Psoas muscle (tissue), 8 donors: Measurements from ENCODE around the gene ASTN1. TPM values are rescaled to one million over a fixed set of nuclear protein-coding genes. Genes with fewer than 3 reads are reported as not detected.

ENCODE experiments used
- ATAC-seq, 4 donors: fragments of 200-7000 bp; cut with Tn5 transposase; one replicate each; pipeline ENCODE4 v1.9.1; 2020; ENCODE audit warnings: moderate library complexity in 3 of 4, mild to moderate bottlenecking in 2 of 4
- DNase-seq, 2 donors: peaks; one replicate each; pipeline ENCODE4 v3.0.0-alpha.2; 2020
- H3K27ac ChIP-seq: fragments of 200-600 bp; one replicate; pipeline ENCODE4 v1.8.0; 2022
- H3K27me3 ChIP-seq, 3 donors: fragments of 200-600 bp in 1 of 3; one replicate each; pipeline versions ENCODE4 v1.6.1 to v1.8.0; 2013 to 2022; ENCODE audit warnings: low read length in 2 of 3, mild to moderate bottlenecking in 2 of 3, moderate library complexity in 1 of 3; ENCODE audit not compliant: insufficient read depth in 3 of 3
- H3K36me3 ChIP-seq, 2 donors: fragments of 200-600 bp in 1 of 2; one replicate each; pipeline versions ENCODE4 v1.6.1 to v1.8.0; 2013 to 2022; ENCODE audit warnings: low read depth in 1 of 2, mild to moderate bottlenecking in 1 of 2, moderate library complexity in 1 of 2; ENCODE audit not compliant: insufficient read depth in 1 of 2
- H3K4me1 ChIP-seq: fragments of 200-600 bp; one replicate; pipeline ENCODE4 v1.8.0; 2022
- H3K4me3 ChIP-seq: fragments of 200-600 bp; one replicate; pipeline ENCODE4 v1.8.0; 2022; ENCODE audit warnings: mild to moderate bottlenecking
- H3K9me3 ChIP-seq: fragments of 200-600 bp; one replicate; pipeline ENCODE4 v1.8.0; 2022
- CTCF ChIP-seq: fragments of 200-600 bp; IDR thresholded peaks from one replicate; pipeline ENCODE4 v1.8.0; 2022; ENCODE audit warnings: antibody characterized with exemption
- WGBS, 3 donors: extraction: QIAGEN DNeasy Blood & Tissue Kit; methylation state at CpG; one replicate each; pipeline versions ENCODE4 v1.1.6 to v1.1.7; 2013; 5-methylcytosine and 5-hydroxymethylcytosine counted together
- intact Hi-C, 2 donors: fragments of 100-400 bp; cut with DNase I; formaldehyde crosslinking; loops; one replicate each; pipeline versions ENCODE4 v1.11.0 to v1.14.2; 2022
- polyA plus RNA-seq, 3 donors: library from polyadenylated mRNA; stranded (reverse); fragments of 200-250 nt; gene quantifications; one replicate each; pipeline ENCODE4 v1.2.3, GENCODE V29; 2013
- total RNA-seq, 4 donors: library from RNA; stranded (reverse); fragmentation: NEBNext Ultra II Directional in 2 of 4; extraction: Animal tissue kit (Norgen Biotek cat#: 25700) in 2 of 4; gene quantifications; one replicate each; pipeline versions ENCODE4 v1.2.1 to v1.2.4, GENCODE V29; 2021 to 2023
- donor health status: healthy with polysubstance abuse.
- donor health status: DM: no; HTN: no; CAD: no; lungs with moderate emphysema.
- donor health status: Bipolar disorder and iron deficiency.
- donor health status: healthy.
- donor health status: DM: yes; HTN: yes; CAD: no.
- donor health status: DM: no; HTN: no; CAD: no.
- donor health status: DM: no; HTN: no; CAD: no.
- donor health status: DM: yes; HTN: yes; CAD: no.

ASTN1 gene
- total and polyA plus RNA-seq, 7 donors: 0.03 to 0.51 (median 0.11) TPM; not detected in 1

GRCh38 chr1:177162243-177162642 lies 2.3 kb downstream of the ASTN1 start:
- H3K9me3 ChIP-seq: no peaks in the 10 kb centered on the region

GRCh38 chr1:177146499-177146898 lies 18.0 kb downstream of the ASTN1 start:
- H3K36me3 ChIP-seq: no peaks in the 10 kb centered on the region
- H3K9me3 ChIP-seq: no peaks in the 10 kb centered on the region
- no peak overlapping the region for H3K27ac ChIP-seq
- DNase-seq: no peak
- no peak overlapping the region for H3K4me3 ChIP-seq
- peaks cover 0 to 2% (median 0%) of the 10 kb centered on the region in 3 donors for H3K27me3 ChIP-seq
- intact Hi-C loops: no loop called here
- 50 to 59% (median 52%) methylated on average over 2 of the region's 2 CpGs for WGBS, 3 donors
- ATAC-seq: no peak
- H3K4me1 ChIP-seq: no peaks in the 10 kb centered on the region
- TF ChIP-seq CTCF: no peak

More at GRCh38 chr1:177162243-177162642, 2.3 kb downstream of the ASTN1 start:
- no peak for TF ChIP-seq CTCF
- 56 to 60% (median 57%) methylated on average over 2 of the region's 2 CpGs for WGBS, 3 donors
- H3K36me3 ChIP-seq: no peaks in the 10 kb centered on the region
- intact Hi-C loops: no loop called here
- no peak for ATAC-seq
- H3K4me1 ChIP-seq: no peaks in the 10 kb centered on the region
- DNase-seq: no peak
- peaks cover 4 to 51% (median 13%) of the 10 kb centered on the region in 3 donors for H3K27me3 ChIP-seq
- no peak overlapping the region for H3K4me3 ChIP-seq
- no peak overlapping the region for H3K27ac ChIP-seq

GRCh38 chr1:177145106-177146070 lies 19.1 kb downstream of the ASTN1 start:
- ATAC-seq (no peak), DNase-seq (no peak)
- no peaks in the 10 kb centered on the region for H3K36me3 ChIP-seq
- H3K9me3 ChIP-seq: no peaks in the 10 kb centered on the region
- no peak for TF ChIP-seq CTCF
- H3K4me3 ChIP-seq: no peak overlapping the region
- no peaks in the 10 kb centered on the region for H3K4me1 ChIP-seq
- 36 to 42% (median 37%) methylated on average over 3 of the region's 3 CpGs for WGBS, 3 donors
- no peak overlapping the region for H3K27ac ChIP-seq
- intact Hi-C loops: no loop called here
- peaks cover 0 to 5% (median 2%) of the 10 kb centered on the region in 3 donors for H3K27me3 ChIP-seq

- Histone ChIP-seq H3K27ac (no peak overlapping the region), H3K4me1 (no peaks in the 10 kb centered on the region), H3K9me3 (no peaks in the 10 kb centered on the region), H3K36me3 (no peaks in the 10 kb centered on the region), H3K27me3 (peaks cover 0 to 5% (median 2%) of the 10 kb centered on the region in 3 donors), H3K4me3 (no peak overlapping the region)
- WGBS, 3 donors: 36 to 40% (median 38%) methylated on average over 4 of the region's 4 CpGs
- ATAC-seq (no peak), DNase-seq (no peak)
- intact Hi-C loops: no loop called here
- no peak for TF ChIP-seq CTCF
Observed at GRCh38 chr1:177142791-177143271, 21.7 kb downstream of the ASTN1 start.
